Fibroblast of gingiva (primary cell): ENCODE measurements around the gene DPF3.
A peak's percentile ranks its signal among the peaks of the same experiment; 100 is the strongest.

Experiments used
- DNase-seq: peaks from one replicate; pipeline ENCODE4 v3.0.0-alpha.2; 2011; ENCODE audit warnings: low read depth

Gene DPF3

DNA sequence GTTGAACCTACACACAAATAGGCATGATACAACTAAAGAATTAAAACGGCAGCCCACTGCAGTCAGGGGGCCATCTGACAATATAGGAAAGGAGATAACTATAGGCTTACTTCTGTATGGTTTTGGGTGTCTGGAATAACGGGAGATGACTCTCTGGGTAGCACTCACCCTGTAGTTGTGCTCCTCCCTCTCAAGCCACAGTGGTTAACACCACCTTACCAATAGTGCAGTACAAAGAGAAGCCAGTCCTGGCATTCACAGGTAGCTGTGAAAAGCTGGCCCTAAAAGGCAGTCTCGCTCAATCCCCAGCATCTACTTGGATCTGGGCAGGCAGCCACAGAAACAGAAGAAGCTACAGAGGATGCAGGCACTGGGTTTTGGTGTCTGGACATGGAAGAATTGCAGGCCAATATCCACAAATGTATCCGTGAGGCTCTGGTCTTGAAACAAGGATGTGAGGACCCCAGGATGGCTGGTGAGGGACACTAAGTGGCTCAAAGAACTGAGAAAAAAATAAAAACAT, 93.0 kb downstream of the DPF3 start:
- no peak for DNase-seq

DNA sequence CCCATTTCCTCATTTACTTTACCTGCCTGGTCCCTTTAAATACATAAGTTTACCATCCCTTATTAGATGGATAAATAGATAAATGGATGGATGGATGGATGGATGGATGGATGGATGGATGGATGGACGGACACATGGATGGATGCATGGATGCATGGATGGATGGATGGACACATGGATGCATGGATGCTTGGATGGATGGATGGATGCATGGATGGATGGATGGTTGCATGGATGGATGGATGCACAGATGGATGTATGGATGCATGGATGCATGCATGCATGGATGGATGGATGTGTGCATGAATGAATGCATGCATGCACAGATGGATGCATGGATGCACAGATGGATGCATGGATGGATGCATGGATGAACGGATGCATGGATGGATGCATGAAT, 93.6 kb downstream of the DPF3 start:
- DNase-seq, result no peak

DNA sequence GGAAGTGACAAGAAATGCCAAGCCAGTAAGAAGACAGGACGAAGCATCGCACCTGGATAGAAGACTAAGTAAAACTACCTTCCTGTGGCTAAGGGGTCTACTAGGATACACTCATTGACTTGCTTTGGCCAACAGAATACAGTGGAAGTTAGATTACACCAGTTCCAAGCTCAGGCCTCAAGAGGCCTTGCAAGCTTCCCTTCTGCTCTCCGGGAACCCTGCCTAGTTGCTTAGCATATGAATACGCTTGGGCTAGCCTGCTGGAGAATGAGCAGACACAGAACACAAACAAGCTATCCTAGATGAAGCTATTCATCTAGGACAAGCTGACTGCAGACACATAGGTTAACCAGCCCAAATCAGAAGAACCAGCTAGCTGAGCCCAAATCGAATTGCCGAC, 97.0 kb downstream of the DPF3 start:
- no peak for DNase-seq

DNA sequence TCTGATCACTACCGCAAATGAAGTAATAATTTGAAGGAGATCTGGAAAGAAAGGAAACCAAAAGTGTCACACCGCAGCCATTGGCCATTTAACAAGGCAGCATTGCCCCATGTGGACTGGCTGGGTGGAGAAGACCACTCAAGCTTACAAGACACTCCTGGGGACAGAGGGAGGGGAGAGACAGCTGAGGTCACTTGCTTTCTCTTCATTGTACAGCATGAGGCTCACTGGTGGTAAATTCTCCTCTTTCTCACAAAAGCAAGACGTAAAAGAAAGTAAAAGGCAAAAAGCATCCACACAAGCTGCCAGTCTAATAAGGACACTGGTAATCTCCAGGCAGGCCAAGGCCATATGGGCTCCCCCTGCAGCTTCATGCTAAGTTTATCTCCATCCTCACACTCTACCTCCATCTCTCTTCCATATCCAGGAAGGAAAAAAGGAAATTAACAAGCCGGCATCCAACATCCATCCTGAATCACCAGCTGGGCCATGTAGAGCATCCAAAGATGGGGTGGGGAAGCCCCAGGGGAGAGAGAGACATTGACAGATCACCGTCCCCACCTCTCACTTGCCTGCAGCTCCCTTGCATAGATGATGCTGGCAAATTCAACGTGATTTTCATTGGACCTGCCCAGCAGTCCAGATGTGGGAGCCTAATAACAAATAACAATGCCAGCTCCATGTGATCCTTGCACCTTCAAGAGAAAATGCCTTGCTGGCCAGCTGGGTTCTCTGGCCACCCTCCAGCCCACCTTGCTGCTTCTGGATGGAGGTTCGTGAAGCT, 100.6 kb downstream of the DPF3 start:
- DNase-seq, result no peak

DNA sequence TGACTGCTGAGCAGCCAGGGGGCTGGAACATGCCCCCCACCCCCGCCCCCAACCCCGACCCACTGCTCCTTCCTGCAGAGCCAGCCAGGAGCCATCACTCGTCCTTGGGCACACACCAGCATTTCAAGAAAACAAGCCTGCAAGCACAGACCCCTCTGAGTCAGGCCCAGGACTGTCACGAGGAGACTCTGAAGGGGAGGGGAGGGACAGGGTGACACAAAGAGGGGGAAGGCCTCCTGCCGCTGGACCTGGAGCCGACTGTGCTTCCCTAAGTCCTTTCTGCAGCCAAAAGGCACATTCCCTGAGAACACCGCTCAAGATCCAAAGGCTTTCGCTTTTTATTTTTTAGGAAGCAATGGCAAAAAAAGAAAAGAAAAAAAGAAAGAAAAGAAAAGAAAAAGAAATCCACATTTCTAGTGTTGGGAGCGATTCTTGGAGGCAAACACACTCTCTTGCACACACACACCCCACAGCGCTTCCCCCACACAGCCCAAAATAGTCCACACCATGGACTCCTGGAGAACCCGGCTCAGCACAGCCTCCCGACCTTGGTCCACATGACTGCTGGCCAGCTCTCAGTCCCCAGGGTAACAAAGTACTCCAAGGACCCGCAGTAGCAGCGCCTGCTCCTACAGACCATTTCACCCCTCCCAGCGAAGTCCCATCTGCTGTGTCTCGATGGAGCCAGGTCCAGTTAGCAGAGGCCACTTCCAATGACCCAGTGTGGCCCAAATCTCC, 101.7 kb downstream of the DPF3 start:
- no peak for DNase-seq

DNA sequence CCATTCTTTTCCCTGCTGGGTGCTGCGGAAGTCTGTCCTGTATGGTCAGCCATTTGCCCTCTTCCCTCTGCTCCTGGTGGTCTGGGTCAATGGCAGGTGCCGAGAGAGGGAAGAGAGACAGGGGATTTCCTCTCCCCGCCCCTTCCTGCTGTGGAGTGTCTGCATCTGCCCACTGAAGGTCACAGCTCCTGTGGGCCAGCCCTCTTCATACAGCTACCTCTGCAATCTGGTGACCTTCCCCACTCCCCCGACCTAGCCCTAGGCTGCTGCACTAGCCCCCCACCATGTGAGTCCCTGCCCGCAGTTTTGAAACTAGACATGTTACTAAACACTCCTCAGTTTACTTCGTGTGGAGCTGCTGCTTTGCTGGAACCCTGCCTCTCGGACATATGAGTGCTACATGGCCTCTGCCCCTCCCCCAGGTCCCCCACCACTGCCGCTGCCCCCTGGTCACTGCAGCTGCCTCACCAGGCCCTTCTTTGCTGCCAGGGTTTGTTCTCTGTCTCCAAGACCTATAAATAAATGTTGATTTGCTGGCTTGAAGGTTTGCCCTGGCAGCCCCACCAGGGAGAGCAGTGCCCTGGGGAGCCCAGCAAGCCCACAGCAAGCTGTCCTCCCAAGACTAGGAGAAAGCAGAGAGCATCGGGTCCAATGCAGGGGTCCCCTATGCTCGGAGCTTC, 102.9 kb downstream of the DPF3 start:
- DNase-seq, result no peak

DNA sequence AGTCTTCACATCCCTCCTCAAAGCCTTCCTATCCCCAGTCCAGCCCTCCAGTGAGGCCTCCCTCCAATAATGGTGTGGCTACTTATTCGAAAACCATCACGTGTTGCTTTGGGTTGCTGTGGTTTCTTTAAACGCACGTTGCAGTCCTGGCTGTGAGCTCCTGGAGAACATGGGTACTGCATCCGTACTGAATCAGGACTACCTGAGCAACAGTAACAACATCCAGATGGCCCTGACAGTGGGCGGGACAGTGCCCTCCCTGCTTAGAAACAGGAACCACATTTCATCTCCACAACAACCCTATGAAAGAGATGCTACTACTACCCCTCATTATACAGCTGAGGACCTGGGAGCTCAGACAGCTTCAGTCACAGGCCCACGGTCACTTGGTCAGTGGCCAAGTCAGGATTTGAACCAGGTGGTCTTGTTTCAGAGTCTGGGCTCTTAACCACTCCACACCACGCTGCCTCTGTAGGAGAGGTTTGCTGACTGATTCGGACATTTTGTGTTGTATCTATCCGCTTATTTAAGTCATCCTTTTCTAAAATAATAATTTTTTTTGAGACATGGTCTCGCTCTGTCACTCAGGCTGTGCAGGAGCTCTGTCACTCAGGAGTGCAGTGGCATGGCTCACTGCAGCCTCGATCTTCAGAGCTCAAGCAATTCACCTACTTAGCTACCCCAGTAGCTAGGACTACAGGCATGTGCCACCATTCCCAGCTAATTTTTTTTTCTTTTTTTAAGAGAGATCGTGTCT, 104.8 kb downstream of the DPF3 start:
- DNase-seq, result no peak

DNA sequence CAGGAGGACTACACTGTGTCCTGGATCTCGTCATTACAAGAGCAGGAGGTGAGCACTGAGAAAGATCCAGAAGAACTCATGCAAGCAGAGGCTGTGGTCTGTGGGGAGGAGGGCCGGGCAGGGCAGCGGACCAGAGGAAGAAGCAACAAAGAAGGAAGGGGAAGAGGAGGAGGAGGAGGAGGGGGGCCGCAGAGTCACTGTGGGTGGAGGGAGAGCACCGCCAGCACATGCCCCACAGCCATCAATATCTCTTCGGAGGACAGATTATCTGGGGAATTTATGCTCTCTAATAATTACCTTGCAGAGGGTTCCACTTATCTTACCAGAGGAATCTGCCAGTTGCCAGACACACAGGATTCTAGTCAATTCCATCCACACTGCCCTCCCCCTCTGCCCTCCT, 105.6 kb downstream of the DPF3 start:
- no peak for DNase-seq

DNA sequence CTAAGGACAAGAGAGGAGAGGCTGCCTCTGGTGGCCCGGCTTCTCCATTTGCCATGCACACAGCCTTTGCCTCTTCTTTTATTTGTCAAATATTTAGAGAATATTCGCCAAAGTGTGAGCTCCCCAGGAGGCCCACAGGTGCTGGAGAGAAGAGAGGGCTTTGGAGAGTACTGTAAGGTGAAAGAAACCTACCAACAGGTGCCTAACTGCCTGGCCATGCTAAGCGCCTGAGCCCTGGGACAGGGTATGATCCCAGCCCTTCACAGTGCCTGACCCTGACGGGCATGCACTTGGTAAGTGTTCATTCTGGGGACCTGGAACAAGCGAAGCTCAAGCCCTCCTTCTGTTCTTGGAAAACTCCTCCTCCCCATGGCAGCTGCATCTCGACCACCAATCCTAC, 106.1 kb downstream of the DPF3 start:
- no peak for DNase-seq

DNA sequence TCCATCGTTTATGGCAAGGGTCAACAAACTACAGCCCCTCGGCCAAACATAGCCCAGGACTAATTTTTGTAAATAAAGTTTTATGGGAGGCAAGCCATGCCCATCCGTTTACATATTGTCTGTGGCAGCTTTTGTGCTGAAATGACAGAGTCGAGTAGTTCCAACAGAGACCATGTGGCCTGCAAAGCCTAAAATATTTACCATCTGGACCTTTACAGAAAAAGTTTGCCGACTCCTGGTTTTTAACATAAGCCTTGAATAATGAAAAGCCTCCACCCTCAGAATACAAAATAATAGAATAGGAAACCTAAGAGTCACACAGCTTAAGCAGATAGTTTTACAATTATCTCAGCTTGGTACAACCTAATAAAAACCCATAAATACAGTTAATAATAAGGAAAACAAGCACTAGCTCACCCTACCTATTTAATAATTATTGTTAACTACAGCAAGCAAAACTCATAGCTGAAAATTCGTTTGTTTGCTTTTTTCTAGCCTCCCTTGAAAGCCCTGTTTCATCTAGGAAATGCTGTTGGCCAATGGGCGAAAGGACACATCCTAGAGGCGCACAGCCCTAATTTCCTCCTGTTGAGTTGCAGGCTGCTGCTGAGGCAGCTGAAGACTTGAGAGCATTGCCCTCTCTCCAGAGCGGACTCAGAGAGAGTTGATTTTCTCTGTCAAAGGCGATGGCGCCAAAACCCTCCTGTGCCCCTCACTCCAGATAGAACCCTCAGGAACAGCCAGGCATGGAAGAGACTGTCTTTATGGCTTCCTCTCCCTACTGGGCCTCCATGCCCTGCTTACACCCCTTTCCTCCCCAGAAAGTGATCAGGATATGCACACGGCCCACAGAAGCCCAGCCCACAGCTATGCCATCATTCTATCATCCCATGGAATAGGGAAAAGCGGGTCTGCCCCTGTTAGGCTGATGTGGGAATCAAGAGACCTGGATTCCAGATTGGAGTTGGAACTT, 107.2 kb downstream of the DPF3 start:
- DNase-seq, result no peak

DNA sequence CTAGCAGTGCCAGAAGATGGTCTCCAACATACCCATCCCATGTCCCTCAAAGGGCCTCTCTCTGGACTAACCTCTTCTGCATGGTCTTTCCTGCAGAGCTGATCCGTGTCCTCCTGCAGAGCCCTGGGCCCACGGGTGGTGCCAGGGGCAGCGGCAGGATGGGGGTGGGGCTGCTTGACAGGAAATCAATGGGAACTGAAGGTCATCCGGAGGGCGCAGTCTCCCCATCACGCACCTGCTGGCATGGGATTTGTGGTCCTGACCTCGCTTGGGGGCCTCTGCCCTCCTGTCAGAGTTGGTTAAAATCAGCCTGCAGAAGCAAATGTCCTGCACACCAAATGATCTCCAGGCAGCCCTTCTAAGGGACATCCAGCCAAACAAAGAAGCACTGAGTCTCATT, 110.2 kb downstream of the DPF3 start:
- DNase-seq, result no peak

DNA sequence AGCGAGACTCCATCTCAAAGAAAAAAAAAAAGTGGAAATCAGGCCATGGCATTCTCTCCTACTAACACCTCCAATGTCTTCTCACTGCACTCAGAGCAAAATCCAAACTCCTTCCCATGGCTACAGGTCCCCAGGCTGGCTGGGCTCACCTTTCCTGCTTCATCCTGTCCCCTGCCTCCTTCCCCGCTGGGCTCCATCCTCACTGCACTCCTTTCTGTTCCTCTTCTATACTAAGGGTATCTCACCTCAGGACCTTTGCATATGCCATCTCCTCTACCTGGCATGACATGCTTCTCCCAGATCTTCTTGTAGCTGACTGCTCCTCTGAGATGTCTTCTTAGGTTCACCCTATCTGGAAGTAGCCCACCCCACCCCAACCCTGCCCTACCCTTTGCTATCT, 111.1 kb downstream of the DPF3 start:
- no peak for DNase-seq

DNA sequence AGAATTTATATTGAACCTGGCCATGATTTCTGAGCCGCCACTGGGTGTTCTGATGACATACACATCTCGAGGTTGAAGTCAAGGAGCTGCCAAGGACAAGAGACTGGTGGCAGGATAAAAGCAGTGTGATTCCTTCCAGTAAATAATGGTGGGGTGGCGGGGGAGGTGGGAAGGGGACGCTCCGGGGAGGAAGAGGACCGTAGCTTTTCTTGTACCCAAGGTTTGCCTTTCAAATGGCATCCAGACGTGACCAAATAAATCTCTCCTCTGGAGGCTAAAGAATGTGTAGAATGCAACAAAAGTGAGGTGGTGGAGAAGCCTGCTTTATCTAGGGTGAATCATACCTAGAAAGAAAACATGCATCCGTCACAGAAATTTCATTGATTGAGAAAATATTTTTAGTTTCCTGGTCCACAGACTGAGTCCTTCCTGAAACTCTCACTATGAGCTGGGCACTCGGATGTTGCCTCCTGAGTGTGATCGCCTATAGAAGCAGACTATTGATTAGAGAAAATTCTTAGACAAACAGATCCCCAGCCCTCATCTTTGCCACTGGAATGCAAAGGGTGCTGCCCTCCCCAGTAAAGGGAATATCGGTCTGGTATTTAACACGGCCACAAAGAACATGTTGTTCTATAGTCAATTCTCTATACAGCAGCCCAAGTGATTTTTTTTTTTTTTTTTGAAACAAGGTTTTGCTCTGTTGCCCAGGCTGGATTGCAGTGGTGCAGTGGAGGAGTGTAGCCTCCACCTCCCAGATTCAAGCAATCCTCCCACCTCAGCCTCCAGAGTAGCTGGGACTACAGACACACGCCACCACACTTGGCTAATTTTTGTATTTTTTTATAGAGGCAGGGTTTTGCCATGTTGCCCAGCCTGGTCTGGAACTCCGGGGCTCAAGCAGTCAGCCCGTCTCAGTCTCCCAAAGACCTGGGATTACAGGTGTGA, 112.1 kb downstream of the DPF3 start:
- peak; percentile 61 for DNase-seq

DNA sequence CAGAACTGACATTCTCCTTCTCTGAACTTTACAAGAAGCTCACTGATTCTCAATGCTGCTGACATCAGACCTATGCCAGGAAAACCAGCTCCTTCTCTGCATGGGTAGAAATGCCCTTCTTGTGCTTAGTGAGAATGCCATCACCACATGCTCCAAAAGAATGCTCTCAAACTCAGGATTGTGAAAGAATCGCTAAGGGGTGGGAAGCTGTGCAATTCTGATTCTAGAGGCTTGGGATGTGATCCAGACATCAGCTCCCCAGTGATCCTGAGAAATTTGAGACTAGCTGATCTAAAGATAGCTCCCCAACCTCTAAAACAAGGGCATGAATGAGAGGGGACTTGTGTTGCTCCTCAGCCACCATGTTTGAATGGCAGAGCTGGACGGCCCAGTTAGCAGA, 113.2 kb downstream of the DPF3 start:
- peak; percentile 90 for DNase-seq

DNA sequence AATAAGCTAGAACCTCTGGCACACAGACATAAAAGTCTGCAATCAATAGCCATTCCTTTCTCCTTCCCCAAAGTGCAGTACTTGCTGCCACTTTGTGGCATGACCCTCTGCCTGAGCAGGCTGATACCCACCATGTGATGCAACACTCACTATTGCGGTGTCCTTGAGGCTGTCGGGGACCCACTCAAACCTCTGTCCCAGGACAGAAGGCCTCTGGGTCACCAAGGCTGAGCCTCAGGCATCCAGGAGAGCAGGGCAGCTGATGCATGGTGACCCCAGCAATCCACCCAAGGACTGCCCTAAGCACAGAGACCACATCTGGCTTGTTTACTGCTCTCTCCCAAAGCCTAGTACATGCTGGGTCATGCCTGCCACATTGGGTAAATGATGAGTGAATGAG, 114.2 kb downstream of the DPF3 start:
- no peak for DNase-seq

DNA sequence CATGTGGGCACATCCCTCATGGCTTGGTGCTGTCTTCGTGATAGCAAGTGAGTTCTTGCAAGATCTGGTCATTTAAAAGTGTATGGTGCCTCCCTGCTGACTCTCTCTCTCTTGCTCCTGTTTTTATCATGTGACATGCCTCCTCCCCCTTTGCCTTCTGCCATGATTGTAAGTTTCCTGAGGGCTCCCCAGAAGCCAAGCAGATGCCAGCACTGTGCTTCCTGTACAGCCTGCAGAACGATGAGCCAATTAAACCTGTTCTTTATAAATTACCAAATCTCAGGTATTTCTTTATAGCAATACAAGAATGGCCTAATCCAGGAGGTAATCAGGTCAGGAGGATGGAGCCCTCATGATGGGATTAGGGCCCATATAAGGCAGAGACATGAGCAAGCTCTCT, 116.3 kb downstream of the DPF3 start:
- DNase-seq, result no peak

DNA sequence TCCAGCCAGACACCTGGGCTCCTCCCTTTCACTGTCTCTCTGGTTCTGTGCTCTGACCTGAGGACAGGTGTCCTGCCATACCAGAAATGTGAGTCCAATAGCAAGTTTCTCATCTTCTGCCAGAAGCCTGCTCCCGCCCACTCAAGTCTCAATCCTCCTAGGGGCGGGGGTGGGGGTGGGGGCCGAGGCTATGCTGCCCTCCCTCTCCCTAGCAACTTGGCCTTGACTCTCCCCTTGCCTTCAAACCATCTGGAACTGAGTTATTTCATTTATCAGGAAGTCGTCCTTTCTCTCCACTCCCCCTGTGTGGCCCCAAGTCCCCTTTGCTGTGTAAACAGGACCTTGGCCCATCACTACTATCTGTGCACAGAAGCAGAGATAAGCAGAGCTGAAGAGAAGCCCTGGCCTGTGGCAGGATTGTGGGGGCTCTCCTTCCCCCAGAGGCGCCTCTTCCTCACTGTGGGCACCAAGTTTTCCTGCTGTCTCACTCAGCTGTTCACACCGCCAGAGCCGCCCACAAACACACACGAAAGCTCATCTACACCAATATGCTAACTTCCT, 117.1 kb downstream of the DPF3 start:
- DNase-seq, result no peak

DNA sequence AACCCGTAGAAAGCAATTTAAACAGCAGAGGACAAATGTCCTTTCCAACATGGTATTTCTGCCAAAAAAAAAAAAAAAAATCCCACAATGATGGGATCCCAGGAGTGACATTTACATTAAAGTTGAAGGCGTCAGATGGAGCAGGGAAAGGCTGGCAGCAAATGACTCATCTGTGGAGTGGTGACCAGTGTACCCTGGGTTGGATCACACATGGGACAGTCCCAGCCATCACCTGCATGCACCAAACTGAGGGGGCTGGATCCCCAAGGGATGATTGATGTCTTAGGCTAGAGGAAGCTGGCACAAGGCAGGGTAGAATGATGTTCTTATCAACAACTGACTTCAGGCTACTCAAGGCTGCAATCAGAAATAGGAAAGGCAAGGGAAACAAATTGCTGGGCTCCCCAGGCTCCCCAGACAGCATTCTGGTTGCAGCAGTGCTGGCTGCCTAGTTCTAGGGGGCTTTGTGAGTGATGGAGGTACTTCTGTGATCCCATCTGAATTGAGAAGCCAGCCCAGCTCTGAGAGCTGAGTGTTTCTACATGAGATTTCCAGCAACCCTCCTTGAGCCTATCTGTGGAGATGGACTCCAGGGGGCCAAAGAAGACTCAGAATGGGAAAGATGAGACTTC, 117.9 kb downstream of the DPF3 start:
- no peak for DNase-seq
